NT2/D1 (cell line): Measurements from ENCODE around the gene TRAPPC5.
"Not testable (repeated sequence)": the region's sequence is repeated elsewhere in the genome, so short reads cannot be mapped to it uniquely, and the experiment has no call there.

Source experiments
- SUZ12 ChIP-seq: IDR thresholded peaks from 2 replicates; pipeline ENCODE4 v1.6.1; 2011; ENCODE audit not compliant: insufficient read length, insufficient read depth; ENCODE audit errors: extremely low read depth
- ZNF274 ChIP-seq: IDR thresholded peaks from 2 replicates; pipeline ENCODE4 v1.6.1; 2011; ENCODE audit warnings: mild to moderate bottlenecking, low read depth, low read length

GRCh38 chr19:7643629-7644549, 36.7 kb upstream of the TRAPPC5 start:
- not testable (repeated sequence) for TF ChIP-seq ZNF274, SUZ12
